ENCODE data around the gene UBXN1.

The UBXN1 gene, protein sequence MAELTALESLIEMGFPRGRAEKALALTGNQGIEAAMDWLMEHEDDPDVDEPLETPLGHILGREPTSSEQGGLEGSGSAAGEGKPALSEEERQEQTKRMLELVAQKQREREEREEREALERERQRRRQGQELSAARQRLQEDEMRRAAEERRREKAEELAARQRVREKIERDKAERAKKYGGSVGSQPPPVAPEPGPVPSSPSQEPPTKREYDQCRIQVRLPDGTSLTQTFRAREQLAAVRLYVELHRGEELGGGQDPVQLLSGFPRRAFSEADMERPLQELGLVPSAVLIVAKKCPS

DNA sequence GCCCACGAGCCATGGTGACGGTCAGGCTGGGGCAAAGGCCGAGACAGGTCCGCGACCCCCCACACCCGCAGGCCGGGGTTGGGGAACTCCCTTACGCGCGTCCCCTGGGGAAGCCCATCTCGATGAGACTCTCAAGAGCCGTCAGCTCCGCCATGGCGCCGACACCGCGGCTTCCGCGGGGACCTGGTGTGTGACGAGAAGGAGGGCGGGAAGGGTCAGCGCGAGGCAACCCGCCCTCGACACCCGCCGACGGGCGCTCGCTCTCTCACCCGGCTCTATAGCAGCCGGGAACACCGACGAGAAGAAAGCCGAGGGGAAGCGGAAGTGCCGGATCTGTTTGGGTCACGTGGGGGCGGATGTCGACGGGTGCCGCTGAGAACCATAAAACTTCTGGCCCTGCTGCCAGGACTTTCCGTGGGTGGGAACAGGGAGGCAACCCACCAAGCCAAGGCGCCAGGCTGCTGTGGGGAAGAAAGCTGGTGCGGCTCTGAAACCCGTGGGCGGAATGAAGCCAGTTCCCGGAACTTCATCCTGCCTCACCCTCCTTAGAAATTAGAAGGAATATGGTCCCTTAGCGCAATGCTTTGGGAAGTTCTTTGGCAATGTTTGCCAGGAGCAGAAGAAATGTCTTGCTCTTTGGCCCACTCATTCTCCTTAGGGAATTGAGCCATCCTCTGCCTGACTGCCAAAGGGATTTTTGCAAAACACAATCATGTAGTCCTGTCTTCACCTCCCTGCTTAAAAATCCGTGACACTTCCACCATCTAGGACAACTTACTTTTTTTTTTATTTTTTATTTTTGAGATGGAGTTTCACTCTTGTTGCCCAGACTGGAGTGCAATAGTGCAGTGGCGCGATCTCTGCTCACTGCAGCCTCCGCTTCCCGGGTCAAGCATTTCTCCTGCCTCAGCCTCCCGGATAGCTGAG is at the start of gene UBXN1:
Gene UBXN1, minus strand, starts transcription at position 304 of the 927 bp plus-strand sequence. Its CDS starts 150 bp downstream, at position 154.
- peak; percentile 59 for DNase-seq (ENCODE audit: low read depth, low spot score)
- peak within 1 kb of the TSS; percentile 84 for H3K27ac ChIP-seq
- TF ChIP-seq FOXP2 (optimal IDR thresholded peaks at IDR 0.05; ENCODE audit: control extremely low read depth, extremely low read length, insufficient read depth) (peak; percentile 83), POLR2AphosphoS5 (IDR thresholded peaks at IDR 0.05; ENCODE audit: borderline replicate concordance, low read depth, low read length) (peak; percentile 87), EZH2 (IDR thresholded peaks at IDR 0.05) (no peak)

DNA sequence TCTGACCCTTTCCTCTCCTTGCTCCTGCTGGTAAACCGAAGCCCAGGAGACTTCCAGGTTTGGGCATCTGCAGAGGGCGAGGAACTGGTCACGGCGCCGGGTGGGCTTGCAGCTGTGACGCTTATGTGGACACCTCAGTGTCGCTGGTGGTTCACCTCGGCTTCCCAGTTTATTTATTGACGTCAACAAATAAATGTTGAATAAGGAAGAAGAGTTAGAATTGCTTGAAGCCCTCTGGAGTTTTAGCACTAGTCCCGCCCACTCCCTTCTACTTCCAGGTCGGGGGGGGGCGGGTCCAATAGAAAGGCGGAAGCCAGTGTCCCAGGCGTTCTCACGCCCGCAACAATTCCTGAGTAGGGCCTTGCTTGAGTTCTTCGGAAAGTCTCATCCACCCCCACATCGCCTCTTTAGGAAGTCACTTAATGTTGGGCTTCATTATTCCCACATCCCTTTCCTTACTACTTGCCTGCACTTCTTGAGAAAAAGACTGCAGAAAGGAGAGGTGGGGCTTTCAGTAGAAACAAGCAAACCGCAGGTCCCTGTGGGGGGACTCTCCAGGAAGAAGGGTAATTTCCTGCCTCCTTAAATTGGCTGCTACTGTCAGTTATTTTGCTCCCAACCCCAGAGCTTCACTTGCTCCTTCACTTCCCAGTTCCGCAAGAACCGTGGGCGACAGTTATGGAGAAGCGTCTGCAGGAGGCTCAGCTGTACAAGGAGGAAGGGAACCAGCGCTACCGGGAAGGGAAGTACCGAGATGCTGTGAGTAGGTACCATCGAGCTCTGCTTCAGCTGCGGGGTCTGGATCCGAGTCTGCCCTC is 49.5 kb upstream of the UBXN1 start, which contains the start of gene TTC9C:
Gene TTC9C, plus strand, starts transcription at position 316 of the 818 bp plus-strand sequence. Its CDS starts 363 bp downstream, at position 679.
- peak within 1 kb of the TSS; percentile 97 for H3K9ac ChIP-seq (ENCODE audit: insufficient read length)
- peaks cover 34% of the 10 kb centered on the region for H3K36me3 ChIP-seq (ENCODE audit: insufficient read depth, low read length)
- H3K9me3 ChIP-seq (ENCODE audit: low read depth, low read length): no peaks in the 10 kb centered on the region
- peak within 1 kb of the TSS; percentile 100 for H3K27ac ChIP-seq
- peak within 1 kb of the TSS; percentile 98 for H3K4me3 ChIP-seq
- TF ChIP-seq EZH2 (IDR thresholded peaks at IDR 0.05): no peak
- peak; percentile 90 for TF ChIP-seq POLR2AphosphoS5 (IDR thresholded peaks at IDR 0.05; ENCODE audit: borderline replicate concordance, low read depth, low read length)
- peak; percentile 78 for DNase-seq (ENCODE audit: low read depth, low spot score)

More for the DNA sequence above, at the start of gene UBXN1:
- Histone ChIP-seq H3K36me3 (ENCODE audit: insufficient read depth, low read length) (peaks cover 18% of the 10 kb centered on the region), H3K9ac (ENCODE audit: insufficient read length) (peak within 1 kb of the TSS; percentile 96), H3K4me3 (peak within 1 kb of the TSS; percentile 97), H3K9me3 (ENCODE audit: low read depth, low read length) (no peaks in the 10 kb centered on the region)

DNA sequence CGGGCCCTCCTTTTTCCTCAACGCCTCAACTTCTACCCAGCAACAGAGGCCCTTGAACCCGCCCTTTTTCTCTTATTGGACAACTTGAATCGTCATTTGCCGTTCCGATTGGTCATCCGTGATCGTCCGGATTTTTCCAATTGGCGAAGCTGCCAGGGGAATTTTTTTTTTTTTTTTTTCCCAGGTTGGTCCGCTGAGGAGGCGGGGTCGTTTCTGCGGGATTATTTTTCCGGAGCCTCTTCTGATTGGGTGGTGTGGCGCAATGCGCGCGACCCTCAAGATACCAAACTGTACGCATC is 48.9 kb upstream of the UBXN1 start:
- peak overlapping the region; percentile 98 for H3K4me3 ChIP-seq
- H3K9ac ChIP-seq (ENCODE audit: insufficient read length): peak overlapping the region; percentile 97
- H3K27ac ChIP-seq: peak overlapping the region; percentile 100
- no peaks in the 10 kb centered on the region for H3K9me3 ChIP-seq (ENCODE audit: low read depth, low read length)
- peak; percentile 97 for DNase-seq (ENCODE audit: low read depth, low spot score)
- H3K36me3 ChIP-seq (ENCODE audit: insufficient read depth, low read length): peaks cover 34% of the 10 kb centered on the region
- TF ChIP-seq EZH2 (IDR thresholded peaks at IDR 0.05): no peak
- no peak for TF ChIP-seq POLR2AphosphoS5 (IDR thresholded peaks at IDR 0.05; ENCODE audit: borderline replicate concordance, low read depth, low read length)
- no peak for TF ChIP-seq FOXP2 (optimal IDR thresholded peaks at IDR 0.05; ENCODE audit: control extremely low read depth, extremely low read length, insufficient read depth)

DNA sequence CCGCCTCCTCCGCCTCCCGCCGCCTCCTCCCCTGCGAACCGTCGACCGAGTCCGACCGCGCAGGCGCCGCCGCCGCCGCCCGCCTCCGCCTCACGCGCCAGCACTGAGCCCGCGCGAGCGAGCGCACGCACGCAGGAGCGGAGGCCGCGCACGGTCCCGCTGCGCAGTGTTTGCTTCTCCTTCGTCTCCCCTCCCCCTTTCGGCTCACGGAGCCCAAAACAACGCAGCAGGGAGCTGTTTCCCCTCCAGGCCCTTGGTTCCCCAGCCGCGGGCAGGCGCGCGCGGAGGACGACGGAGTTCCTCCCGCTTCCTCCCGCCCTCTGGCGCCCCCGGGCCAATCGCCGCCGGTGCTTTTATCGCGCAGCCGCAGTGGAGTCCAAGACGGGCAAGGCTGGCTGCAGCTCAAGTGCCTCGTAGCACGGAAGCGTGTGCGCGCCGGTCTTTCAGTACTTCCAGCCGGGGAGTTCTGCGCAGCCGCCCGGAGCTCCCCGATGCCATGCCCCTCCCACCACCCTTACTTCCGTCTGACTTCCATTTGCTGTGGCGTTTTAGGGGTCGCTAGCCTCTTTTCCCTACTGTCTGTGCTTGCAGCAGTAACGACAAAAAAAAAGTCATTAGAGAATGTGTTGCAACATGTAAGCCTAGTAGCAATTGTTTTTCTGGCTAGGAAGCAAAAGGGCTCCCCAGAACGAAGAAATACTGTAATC is 48.4 kb upstream of the UBXN1 start, which contains the start of gene HNRNPUL2:
Gene HNRNPUL2, minus strand, starts transcription at position 293 of the 707 bp plus-strand sequence. CDS start 301 bp downstream, outside the sequence.
- Histone ChIP-seq H3K4me3 (peak within 1 kb of the TSS; percentile 98), H3K9me3 (ENCODE audit: low read depth, low read length) (no peaks in the 10 kb centered on the region), H3K9ac (ENCODE audit: insufficient read length) (peak within 1 kb of the TSS; percentile 97), H3K36me3 (ENCODE audit: insufficient read depth, low read length) (peaks cover 38% of the 10 kb centered on the region), H3K27ac (peak within 1 kb of the TSS; percentile 100)
- DNase-seq (ENCODE audit: low read depth, low spot score): peak; percentile 96
- TF ChIP-seq EZH2 (IDR thresholded peaks at IDR 0.05) (no peak), FOXP2 (optimal IDR thresholded peaks at IDR 0.05; ENCODE audit: control extremely low read depth, extremely low read length, insufficient read depth) (peak; percentile 88), POLR2AphosphoS5 (IDR thresholded peaks at IDR 0.05; ENCODE audit: borderline replicate concordance, low read depth, low read length) (peak; percentile 79)

DNA sequence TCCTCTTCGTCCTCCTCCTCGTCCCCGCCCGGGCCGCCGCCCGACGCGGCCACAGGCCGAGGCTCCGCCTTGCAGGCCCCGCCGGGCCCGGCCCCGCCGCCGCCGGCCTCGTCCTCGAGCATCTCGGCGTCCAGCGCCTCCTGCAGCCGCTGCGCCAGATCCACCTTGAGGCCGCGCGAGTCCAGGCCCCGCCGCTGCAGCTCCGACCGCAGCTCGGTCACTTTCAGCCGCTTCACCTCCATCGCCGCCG is 48.0 kb upstream of the UBXN1 start:
- H3K9me3 ChIP-seq (ENCODE audit: low read depth, low read length): no peaks in the 10 kb centered on the region
- DNase-seq (ENCODE audit: low read depth, low spot score): no peak
- peak overlapping the region; percentile 94 for H3K9ac ChIP-seq (ENCODE audit: insufficient read length)
- H3K36me3 ChIP-seq (ENCODE audit: insufficient read depth, low read length): peaks cover 43% of the 10 kb centered on the region
- H3K27ac ChIP-seq: peak overlapping the region; percentile 100
- TF ChIP-seq FOXP2 (optimal IDR thresholded peaks at IDR 0.05; ENCODE audit: control extremely low read depth, extremely low read length, insufficient read depth): no peak
- TF ChIP-seq POLR2AphosphoS5 (IDR thresholded peaks at IDR 0.05; ENCODE audit: borderline replicate concordance, low read depth, low read length): no peak
- H3K4me3 ChIP-seq: peak overlapping the region; percentile 98

DNA sequence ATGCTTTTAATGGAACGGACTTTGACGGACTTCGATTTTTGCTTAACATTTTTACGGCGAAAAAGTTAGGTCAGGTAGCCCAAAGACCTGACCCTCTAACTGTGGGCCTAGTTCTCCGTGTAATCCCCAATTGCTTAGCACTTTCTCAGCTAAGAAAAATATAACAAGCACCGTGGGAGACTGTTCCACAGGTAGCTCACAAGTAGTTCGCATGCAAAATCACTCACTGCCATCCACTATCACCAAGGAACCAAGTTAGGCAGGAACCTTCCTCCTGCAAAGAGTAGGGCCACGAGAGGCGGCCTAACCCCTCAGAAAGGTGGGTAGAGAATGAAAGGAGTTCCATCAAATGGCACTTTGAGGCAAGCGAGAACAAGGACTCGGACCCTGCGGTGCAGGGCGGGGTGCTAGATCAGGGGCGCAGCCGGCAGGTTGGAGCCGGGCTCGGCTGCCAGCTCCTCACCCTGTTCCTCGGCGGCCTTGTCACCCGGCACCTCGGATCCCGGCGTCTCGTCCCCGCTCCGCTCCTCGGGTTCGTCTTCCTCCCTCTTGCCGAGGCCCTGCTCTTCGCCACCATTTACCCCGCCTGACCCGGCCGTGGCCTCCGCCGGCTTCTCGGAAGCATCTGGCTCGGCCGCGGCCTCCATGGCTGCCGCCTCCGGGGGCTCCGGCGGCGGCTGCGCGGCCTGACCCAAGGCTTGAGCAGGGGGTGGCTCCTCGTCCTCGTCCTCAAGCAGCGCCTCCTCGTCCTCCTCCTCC is 47.5 kb upstream of the UBXN1 start:
- TF ChIP-seq EZH2 (IDR thresholded peaks at IDR 0.05) (no peak), FOXP2 (optimal IDR thresholded peaks at IDR 0.05; ENCODE audit: control extremely low read depth, extremely low read length, insufficient read depth) (no peak), POLR2AphosphoS5 (IDR thresholded peaks at IDR 0.05; ENCODE audit: borderline replicate concordance, low read depth, low read length) (no peak)
- Histone ChIP-seq H3K36me3 (ENCODE audit: insufficient read depth, low read length) (peaks cover 47% of the 10 kb centered on the region), H3K9ac (ENCODE audit: insufficient read length) (peak overlapping the region; percentile 94), H3K4me3 (peak overlapping the region; percentile 98), H3K27ac (peak overlapping the region; percentile 100), H3K9me3 (ENCODE audit: low read depth, low read length) (no peaks in the 10 kb centered on the region)
- DNase-seq (ENCODE audit: low read depth, low spot score): no peak

DNA sequence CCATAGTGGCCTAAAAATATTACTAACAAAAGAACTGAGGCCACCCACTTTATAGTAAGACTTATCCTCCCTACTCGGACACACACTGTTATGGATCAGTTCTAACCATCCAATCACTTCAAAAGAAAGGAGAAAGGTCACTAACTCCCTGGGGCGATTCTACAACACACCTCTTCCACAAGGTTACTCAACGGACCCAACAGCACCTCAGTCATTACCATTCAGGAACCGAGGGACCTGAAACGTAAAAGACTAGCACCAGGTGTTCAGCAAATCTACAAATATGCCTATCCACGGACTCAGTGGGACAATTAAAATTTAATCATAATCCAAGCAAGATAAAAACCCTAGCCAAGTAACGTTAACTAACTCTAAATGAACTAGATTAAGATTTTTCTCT is 46.8 kb upstream of the UBXN1 start:
- Histone ChIP-seq H3K27ac (peak overlapping the region; percentile 100), H3K36me3 (ENCODE audit: insufficient read depth, low read length) (peaks cover 50% of the 10 kb centered on the region)

More for the DNA sequence above, 46.8 kb upstream of the UBXN1 start:
- Histone ChIP-seq H3K4me3 (peak overlapping the region; percentile 98), H3K9ac (ENCODE audit: insufficient read length) (peak overlapping the region; percentile 94), H3K9me3 (ENCODE audit: low read depth, low read length) (no peaks in the 10 kb centered on the region)
- no peak for DNase-seq (ENCODE audit: low read depth, low spot score)
- TF ChIP-seq FOXP2 (optimal IDR thresholded peaks at IDR 0.05; ENCODE audit: control extremely low read depth, extremely low read length, insufficient read depth) (no peak), POLR2AphosphoS5 (IDR thresholded peaks at IDR 0.05; ENCODE audit: borderline replicate concordance, low read depth, low read length) (no peak)

Measured in SK-N-MC (cell line).